NCI-H146 (cell line): ENCODE data around the gene CFTR.

Experiments used
- DNase-seq: peaks from one replicate; lab custom pipeline; 2025; lab: John Stamatoyannopoulos, UW

Gene CFTR

DNA sequence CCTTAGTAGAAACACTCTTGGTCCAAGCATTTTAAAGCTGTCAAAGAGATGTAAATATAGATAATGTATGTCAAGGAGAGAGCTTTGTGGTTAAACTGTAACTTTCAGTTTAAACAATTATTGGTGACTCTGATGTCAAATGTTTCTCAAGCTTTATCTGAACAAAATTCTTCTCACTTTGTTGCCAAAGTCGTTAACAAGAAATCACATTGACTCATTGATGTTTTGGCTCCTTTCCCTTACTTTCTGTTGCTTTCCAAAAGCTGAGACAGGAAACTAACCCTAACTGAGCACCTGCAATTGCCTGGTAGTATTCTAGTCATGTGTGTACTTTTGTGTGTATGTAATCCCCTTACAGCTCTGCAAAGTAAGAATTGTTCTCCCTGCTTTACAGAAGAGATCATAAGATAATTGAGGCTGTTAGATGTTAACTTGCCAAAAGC, 108.5 kb downstream of the CFTR start:
- DNase-seq, result no peak

DNA sequence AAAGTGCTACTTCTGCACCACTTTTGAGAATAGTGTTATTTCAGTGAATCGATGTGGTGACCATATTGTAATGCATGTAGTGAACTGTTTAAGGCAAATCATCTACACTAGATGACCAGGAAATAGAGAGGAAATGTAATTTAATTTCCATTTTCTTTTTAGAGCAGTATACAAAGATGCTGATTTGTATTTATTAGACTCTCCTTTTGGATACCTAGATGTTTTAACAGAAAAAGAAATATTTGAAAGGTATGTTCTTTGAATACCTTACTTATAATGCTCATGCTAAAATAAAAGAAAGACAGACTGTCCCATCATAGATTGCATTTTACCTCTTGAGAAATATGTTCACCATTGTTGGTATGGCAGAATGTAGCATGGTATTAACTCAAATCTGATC, 110.4 kb downstream of the CFTR start:
- no peak for DNase-seq

DNA sequence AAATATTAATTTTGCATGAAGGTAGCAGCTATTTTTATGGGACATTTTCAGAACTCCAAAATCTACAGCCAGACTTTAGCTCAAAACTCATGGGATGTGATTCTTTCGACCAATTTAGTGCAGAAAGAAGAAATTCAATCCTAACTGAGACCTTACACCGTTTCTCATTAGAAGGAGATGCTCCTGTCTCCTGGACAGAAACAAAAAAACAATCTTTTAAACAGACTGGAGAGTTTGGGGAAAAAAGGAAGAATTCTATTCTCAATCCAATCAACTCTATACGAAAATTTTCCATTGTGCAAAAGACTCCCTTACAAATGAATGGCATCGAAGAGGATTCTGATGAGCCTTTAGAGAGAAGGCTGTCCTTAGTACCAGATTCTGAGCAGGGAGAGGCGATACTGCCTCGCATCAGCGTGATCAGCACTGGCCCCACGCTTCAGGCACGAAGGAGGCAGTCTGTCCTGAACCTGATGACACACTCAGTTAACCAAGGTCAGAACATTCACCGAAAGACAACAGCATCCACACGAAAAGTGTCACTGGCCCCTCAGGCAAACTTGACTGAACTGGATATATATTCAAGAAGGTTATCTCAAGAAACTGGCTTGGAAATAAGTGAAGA, 112.3 kb downstream of the CFTR start:
- no peak for DNase-seq

DNA sequence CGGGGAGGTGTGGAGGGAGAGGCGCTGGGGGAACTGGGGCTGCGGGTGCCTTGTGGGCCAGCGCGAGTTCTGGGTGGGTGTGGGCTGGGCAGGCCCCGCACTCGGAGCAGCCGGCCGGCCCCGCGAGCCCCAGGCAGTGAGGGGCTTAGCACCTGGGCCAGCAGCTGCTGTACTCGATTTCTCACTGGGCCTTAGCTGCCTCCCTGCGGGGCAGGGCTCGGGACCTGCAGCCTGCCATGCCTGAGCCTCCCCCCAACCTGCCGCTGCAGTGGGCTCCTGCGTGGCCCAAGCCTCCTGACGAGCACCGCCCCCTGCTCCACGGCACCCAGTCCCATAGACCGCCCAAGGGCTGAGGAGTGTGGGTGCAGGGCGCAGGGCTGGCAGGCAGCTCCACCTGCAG, 116.3 kb downstream of the CFTR start:
- no peak for DNase-seq

DNA sequence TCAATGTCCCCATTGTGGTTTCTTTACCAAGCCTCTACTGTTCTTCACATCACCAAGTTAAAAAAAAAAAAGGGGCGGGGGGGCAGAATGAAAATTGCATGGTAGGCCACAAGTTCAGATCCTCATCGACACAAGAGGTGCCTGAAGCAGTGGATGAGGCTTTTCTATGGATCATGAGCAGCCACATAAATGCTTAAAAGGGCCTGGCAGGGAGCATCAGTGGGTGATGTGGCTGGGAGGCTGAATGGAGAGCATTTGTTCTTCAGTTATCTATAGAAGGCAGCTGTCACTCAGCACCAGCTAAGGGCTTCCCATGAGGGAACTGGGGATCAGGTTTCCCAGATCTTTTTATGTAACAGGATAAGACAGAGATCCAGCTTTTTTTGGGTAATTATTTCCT, 117.9 kb downstream of the CFTR start:
- no peak for DNase-seq

DNA sequence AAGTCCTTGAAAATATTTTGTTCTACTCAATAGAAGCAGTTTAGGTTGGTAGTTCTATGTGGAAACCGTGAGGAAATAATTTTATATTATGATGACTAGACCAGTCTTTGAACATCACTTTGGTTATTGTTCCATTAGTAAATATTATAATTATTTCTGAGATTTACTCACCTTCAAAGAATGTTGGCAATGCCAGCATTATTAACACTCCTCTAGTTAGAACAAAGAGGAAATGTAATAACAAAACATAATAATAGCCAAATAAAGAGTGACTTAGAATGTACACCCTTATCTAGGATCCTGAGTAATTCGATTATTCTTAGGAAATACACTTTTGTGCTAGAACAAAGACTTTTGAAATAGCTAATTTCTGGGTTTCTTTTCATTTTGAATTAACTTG, 121.1 kb downstream of the CFTR start:
- DNase-seq, result no peak

DNA sequence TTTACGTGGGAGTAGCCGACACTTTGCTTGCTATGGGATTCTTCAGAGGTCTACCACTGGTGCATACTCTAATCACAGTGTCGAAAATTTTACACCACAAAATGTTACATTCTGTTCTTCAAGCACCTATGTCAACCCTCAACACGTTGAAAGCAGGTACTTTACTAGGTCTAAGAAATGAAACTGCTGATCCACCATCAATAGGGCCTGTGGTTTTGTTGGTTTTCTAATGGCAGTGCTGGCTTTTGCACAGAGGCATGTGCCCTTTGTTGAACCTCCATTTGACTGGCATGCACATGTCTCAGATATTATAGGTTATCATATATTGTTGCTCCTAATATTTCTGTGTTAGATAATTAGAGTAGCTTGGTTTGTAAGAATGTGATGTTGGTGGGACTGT, 123.8 kb downstream of the CFTR start:
- DNase-seq, result no peak

DNA sequence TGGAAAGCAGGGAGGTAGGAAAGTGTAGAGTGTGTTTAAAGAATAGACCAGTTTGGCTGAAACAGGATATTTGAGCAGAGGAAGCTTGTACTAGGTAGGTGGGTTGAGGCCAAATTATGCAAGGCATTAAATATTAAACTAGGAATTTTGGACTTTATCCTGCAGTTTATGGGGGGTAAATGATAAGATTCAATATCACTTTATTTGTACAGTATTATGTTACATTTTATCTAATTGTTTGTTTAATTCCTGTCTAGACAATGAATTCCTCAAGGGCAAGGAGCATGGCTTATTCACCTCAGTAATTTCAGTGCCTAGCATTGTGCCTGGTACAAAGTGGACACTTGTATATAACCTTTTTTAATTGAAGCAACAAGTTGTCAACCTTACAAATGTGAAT, 125.9 kb downstream of the CFTR start:
- no peak for DNase-seq

DNA sequence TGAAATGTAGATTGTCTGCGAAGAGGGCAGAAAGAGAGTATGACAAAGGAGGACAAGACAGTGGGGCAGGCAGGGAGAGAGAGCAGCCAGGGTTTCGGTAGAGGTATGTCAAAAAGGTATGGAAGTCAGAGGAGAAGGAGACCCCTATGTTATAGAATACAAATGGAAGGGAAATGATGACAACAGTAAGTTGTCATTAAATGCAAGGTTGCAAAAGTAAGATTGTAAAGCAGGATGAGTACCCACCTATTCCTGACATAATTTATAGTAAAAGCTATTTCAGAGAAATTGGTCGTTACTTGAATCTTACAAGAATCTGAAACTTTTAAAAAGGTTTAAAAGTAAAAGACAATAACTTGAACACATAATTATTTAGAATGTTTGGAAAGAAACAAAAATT, 126.3 kb downstream of the CFTR start:
- DNase-seq, result no peak

DNA sequence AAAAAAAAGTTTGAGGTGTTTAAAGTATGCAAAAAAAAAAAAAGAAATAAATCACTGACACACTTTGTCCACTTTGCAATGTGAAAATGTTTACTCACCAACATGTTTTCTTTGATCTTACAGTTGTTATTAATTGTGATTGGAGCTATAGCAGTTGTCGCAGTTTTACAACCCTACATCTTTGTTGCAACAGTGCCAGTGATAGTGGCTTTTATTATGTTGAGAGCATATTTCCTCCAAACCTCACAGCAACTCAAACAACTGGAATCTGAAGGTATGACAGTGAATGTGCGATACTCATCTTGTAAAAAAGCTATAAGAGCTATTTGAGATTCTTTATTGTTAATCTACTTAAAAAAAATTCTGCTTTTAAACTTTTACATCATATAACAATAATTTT, 130.6 kb downstream of the CFTR start:
- DNase-seq, result no peak

DNA sequence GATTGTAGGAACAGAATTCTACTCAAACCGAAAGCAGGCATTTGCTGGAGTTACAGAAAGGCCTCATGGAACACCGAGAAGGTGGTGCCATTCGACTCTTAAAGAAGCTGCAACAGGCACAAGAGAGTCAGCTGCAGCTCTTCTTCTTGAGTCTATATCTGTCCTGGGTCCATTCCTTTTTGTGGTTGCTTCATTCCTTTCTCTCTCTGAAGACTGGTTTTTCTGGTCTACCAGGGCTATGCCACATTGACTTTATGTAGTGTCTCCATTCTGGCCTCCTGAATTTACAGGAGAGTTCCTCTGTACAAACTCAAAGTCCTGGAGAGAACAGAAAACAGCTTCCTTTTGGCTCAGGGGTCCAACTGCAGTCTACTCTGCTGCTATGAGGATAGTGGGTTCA, 132.8 kb downstream of the CFTR start:
- DNase-seq, result no peak

DNA sequence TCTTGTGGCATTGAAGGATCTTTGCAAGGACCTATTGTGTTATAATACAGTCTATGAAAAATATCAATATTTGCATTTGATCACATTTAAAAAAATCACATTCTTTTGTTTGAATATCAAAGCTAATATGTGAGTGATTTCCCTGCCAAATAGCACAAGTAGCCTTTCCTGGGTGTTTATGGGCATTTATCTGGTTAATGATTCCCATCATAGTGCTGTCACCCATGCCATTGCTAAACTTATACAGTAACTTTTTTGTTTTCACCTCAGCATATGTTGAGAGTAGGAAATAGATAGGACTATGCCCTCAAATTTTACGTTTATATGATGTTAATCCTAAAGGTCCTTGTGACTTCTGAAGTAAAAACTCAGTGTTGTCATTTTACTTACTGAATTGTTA, 136.9 kb downstream of the CFTR start:
- DNase-seq, result no peak

DNA sequence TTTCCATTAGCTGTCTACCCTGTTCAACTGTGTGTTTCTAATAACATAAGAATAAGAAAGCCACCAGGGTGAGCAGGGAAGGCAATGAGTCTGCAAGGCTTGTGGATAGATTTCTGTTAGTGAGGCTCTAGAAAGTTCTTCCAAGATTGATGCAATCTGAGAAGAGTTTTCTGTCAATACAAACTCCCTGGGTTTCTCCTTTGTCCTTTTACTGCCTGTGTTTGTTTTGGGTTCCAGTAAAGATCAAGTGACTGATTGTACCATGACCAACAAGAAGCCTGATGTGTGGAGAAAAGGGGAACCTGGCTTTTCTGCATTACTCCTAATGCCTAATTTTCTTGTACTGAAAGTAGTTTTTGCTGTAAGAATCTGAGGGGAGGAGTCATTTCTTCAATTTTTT, 139.9 kb downstream of the CFTR start:
- no peak for DNase-seq

DNA sequence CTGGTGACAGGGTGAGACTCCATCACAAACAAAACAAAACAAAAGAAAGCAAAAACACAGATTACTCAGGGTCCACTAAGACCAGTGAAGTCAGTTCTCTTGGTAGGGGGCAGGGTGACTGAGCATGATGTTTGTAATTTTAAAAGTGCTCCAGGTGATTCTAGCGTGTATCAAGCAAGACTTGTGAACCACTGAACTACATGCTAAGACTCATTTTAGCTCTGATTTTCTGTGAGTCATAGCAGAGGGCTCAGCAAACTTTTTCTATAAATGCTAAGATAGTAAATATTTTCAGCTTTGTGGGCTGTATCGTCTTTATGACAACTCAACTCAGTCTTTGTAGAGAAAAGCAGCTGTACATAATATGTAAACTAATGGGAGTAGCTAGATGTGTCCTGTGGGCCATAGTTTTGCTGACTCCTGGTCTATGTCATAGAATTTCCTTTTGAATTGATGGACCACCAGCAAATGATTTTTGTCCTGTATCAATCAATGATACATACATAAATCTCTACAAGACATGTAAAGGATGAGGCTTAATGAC, 141.3 kb downstream of the CFTR start:
- DNase-seq, result no peak

DNA sequence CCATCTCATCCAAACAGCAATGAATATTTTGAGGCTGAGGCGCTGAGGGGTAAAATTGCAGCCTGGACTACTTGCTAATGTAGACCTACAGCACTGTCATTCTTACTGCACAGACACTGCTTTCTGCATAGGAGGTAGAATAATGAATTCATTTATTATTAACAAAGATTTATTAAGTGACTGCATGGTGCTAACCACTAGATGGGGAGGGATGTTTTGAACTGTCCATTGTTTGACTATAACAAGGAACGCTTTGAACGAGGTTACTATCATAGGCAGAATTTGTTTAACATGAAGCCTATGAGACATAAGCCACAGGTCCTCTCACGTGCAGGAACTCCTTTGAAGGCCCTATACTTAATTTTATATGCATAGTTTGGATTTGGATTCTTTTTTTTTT, 143.8 kb downstream of the CFTR start:
- no peak for DNase-seq

DNA sequence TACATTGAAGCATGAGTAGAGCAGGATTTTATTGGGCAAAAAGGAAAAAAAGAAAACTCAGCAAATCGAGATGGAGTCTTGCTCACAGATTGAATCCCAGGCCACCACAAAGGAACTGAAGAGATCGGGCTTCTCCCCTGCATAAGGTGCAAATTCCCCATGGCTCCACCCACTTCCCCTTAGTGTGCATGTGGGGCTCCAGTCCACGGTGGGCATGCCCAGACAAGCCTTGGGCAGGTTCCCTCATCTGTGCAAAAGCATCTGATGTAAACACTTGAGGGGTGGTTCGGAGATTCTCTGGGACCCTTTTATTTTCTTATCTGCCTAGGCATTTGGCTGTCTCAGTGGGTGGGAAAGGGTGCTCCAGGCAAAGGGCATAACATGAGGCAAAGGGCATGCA, 150.7 kb downstream of the CFTR start:
- no peak for DNase-seq

DNA sequence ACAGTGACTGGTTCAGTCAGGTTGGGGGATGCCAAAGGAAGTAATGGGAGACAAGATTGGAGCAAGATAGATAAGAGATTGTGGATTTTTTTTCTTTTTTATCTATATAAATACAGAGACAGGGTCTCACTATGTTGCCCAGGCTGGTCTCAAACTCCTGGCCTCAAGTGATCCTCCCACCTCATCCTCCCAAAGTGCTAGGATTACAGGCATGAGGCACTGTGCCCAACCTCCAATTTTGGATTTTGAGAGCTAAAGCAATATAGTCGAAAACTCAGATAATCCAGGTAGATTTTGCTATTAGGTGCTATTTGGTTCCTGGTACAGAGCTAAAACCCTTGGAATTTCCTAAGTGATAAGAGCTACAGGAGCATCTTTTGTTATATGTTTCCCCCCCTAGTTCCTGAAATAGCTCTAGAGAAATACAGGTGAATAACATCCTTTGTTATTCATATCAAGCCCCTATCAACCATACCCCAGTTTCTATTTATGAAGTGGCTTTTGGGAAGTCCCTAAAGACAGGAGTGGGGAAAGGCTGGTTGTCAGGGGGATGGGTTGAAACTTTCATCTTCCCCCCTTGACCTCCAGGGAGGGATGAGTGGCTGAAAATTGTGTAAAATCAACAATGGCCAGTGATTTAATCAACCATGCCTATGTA, 151.2 kb downstream of the CFTR start:
- DNase-seq, result no peak

DNA sequence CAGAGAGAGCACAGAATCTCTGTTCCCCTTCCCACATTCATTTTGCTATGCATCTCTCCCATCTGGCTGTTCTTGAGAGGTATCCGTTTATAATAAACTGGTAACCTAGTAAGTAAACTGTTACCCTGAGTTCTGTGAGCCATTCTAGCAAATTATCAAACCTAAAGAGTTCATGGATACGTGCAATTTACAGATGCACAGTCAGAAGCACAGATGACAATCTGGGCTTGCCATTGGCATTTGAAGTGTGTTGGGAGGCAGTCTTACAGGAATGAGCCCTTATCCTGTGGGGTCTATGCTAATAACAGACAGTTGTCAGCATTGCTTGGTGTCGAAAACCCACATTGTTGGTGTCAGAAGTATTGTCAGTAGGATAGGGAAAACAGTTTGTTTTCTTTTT, 151.8 kb downstream of the CFTR start:
- DNase-seq, result no peak

DNA sequence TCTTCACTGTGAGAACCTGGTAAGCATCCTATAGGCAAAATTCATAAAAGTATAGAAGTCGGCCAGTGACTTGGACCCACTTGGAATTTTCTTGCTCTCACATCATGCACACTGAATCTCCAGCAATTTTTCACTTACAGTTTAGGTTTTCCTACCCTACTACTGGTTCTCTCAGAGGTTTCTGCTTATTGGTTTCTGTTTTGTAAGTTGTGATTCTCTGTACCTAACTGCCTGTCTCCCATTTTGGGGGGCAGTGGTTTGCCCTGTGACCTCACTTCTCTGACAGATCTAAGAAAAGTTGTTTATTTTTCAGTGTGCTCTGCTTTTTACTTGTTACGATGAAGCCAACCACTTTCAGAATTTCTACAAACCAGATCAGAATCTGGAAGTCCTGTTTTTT, 158.1 kb downstream of the CFTR start:
- no peak for DNase-seq

DNA sequence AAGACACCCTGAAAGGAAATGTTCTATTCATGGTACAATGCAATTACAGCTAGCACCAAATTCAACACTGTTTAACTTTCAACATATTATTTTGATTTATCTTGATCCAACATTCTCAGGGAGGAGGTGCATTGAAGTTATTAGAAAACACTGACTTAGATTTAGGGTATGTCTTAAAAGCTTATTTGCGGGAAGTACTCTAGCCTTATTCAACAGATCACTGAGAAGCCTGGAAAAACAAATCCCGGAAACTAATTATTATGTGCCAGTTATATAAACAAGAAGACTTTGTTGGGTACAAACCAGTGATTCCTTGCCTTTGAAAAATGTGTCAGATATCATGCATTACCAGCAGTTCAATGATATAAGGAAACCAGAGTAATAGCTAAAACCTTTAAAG, 160.1 kb downstream of the CFTR start:
- DNase-seq, result no peak

DNA sequence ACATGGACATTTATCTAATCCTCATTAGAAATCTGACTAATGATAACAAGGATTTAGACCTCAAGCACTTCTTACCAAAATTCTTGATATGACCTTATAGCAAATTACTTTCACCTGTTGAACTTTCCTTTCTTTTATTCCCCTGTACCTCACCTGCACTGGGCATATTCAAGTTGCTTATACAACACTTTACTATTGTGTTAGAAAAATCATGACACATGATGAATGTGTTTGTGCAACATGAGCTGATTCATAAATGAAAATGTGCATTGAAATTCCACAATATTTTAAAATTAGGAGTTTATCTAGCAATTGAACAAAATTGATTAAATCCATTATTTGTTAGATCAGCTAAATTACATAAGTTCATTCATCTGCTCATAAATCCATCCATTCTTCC, 160.6 kb downstream of the CFTR start:
- DNase-seq, result no peak

DNA sequence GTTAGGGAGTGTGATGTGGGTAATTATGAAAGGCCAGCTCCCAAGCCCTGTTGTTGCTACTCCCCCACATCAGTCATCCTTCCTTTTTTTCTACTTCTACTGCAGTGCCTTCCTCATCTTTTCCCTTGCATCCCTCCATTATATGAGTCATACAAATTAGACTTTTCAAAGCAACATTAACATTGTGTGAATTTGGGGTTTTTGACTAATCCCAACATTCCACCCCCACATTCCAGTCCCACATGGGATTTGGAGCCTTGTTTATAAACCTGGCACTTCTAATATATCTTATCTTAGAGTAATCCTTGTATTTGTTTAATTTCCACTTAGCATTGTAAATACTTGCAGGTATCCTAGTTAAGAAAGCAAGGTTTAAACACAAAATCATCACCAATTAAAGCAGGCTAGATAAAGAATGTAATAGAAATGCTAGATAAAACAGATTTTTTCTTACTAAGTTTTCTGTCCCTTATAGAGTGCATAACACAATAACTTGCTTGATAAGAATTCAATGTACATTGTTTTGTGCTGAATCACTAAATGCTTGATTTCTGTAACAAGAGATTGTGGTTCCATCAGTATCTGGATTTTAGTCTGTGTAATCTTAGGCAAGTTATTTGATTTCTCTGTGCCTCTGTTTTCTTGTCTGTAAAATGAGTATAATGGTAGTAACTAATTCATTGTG, 165.8 kb downstream of the CFTR start:
- DNase-seq, result no peak

DNA sequence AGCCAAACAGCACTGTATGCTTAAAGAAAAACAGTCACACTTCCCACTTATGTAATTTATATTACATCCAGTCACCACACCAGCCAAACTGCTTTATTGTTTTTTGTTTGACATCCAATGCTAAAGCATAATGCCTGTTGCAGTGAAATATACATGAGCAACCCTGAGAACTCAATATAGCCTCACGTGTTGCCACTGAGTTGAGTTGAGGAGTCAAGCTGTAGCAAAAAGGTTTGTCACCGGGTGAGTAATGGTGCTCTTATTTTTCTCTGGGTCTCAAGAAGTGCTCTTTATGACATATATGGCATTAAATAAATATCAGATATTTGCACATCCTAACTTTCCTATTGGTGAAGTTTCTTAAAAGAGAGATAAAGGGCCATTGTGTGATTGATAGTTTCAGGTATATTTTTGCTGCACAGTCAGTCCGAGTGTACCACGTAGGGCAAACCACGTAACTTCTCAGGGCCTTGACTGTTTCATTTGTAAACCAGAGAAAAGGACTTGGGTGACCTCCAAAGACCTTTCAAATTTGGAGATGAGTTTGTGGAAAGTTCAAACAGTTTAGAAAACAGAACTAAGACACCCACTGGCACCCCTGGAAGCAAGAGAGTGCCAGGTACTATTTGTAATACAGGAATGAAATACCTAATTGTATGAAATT, 168.5 kb downstream of the CFTR start:
- no peak for DNase-seq
